ENCODE measurements around the gene ADGRB3.
"Not testable (repeated sequence)": the region's sequence is repeated elsewhere in the genome, so short reads cannot be mapped to it uniquely, and the experiment has no call there.

DNA sequence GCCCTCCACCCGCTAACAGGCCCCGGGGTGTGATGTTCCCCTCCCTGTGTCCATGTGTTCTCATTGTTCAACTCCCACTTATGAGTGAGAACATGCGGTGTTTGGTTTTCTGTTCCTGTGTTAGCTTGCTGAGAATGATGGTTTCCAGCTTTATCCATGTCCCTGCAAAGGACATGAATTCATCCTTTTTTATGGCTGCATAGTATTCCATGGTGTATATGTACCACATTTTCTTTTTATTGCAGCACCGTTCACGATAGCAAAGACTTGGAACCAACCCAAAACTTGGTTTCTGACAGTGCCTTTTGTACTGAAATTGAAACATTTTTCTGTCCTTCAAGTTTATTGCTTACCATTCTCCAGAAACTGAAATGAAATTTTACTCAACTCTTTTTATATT, 653.1 kb downstream of the ADGRB3 start:
- TF ChIP-seq FOXA1 (IDR thresholded peaks at IDR 0.05); NR2F2 (IDR thresholded peaks at IDR 0.05); TAF1 (conservative IDR thresholded peaks at IDR 0.05); EGR1 (IDR thresholded peaks at IDR 0.05; ENCODE audit: low read depth in 2 of 2): not testable (repeated sequence)
- TF ChIP-seq, protein P1, sequence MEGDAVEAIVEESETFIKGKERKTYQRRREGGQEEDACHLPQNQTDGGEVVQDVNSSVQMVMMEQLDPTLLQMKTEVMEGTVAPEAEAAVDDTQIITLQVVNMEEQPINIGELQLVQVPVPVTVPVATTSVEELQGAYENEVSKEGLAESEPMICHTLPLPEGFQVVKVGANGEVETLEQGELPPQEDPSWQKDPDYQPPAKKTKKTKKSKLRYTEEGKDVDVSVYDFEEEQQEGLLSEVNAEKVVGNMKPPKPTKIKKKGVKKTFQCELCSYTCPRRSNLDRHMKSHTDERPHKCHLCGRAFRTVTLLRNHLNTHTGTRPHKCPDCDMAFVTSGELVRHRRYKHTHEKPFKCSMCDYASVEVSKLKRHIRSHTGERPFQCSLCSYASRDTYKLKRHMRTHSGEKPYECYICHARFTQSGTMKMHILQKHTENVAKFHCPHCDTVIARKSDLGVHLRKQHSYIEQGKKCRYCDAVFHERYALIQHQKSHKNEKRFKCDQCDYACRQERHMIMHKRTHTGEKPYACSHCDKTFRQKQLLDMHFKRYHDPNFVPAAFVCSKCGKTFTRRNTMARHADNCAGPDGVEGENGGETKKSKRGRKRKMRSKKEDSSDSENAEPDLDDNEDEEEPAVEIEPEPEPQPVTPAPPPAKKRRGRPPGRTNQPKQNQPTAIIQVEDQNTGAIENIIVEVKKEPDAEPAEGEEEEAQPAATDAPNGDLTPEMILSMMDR (IDR thresholded peaks at IDR 0.05; ENCODE audit: low read depth, low read length, missing input control) = not testable (repeated sequence)
- TF ChIP-seq, protein P2, sequence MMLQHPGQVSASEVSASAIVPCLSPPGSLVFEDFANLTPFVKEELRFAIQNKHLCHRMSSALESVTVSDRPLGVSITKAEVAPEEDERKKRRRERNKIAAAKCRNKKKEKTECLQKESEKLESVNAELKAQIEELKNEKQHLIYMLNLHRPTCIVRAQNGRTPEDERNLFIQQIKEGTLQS (IDR thresholded peaks at IDR 0.05) = not testable (repeated sequence)
- TF ChIP-seq, protein P3, sequence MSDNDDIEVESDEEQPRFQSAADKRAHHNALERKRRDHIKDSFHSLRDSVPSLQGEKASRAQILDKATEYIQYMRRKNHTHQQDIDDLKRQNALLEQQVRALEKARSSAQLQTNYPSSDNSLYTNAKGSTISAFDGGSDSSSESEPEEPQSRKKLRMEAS (IDR thresholded peaks at IDR 0.05) = not testable (repeated sequence)
- TF ChIP-seq, protein P4, sequence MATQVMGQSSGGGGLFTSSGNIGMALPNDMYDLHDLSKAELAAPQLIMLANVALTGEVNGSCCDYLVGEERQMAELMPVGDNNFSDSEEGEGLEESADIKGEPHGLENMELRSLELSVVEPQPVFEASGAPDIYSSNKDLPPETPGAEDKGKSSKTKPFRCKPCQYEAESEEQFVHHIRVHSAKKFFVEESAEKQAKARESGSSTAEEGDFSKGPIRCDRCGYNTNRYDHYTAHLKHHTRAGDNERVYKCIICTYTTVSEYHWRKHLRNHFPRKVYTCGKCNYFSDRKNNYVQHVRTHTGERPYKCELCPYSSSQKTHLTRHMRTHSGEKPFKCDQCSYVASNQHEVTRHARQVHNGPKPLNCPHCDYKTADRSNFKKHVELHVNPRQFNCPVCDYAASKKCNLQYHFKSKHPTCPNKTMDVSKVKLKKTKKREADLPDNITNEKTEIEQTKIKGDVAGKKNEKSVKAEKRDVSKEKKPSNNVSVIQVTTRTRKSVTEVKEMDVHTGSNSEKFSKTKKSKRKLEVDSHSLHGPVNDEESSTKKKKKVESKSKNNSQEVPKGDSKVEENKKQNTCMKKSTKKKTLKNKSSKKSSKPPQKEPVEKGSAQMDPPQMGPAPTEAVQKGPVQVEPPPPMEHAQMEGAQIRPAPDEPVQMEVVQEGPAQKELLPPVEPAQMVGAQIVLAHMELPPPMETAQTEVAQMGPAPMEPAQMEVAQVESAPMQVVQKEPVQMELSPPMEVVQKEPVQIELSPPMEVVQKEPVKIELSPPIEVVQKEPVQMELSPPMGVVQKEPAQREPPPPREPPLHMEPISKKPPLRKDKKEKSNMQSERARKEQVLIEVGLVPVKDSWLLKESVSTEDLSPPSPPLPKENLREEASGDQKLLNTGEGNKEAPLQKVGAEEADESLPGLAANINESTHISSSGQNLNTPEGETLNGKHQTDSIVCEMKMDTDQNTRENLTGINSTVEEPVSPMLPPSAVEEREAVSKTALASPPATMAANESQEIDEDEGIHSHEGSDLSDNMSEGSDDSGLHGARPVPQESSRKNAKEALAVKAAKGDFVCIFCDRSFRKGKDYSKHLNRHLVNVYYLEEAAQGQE (IDR thresholded peaks at IDR 0.05) = not testable (repeated sequence)
